Mucosa of descending colon (tissue), 3 donors: ENCODE results near the gene RHOJ. TPM values are rescaled to one million over a fixed set of nuclear protein-coding genes. Genes with fewer than 3 reads are reported as not detected.

Experiments
- ATAC-seq: fragments of 200-7000 bp; cut with Tn5 transposase; one replicate; pipeline ENCODE4 v1.9.1; 2020; ENCODE audit warnings: mild to moderate bottlenecking, moderate library complexity
- DNase-seq, 3 donors: peaks; one replicate each; pipeline ENCODE4 v3.0.0-alpha.2; 2020
- H3K36me3 ChIP-seq: fragments of 200-600 bp; one replicate; pipeline ENCODE4 v1.8.0; 2021; ENCODE audit warnings: low read depth, mild to moderate bottlenecking
- H3K4me1 ChIP-seq: fragments of 200-600 bp; one replicate; pipeline ENCODE4 v1.8.0; 2021; ENCODE audit warnings: low read depth, mild to moderate bottlenecking
- H3K4me3 ChIP-seq: fragments of 200-600 bp; one replicate; pipeline ENCODE4 v1.8.0; 2021; ENCODE audit warnings: mild to moderate bottlenecking
- H3K9me3 ChIP-seq: fragments of 200-600 bp; one replicate; pipeline ENCODE4 v1.8.0; 2021; ENCODE audit warnings: mild to moderate bottlenecking
- intact Hi-C, 2 donors: fragments of 100-400 bp; cut with DNase I in 1 of 2; cut with micrococcal nuclease in 1 of 2; formaldehyde crosslinking; loops; one replicate each; pipeline versions ENCODE4 v1.11.0 to v1.11.1; 2022; cut with DNase I, micrococcal nuclease
- total RNA-seq, 3 donors: library from RNA; stranded (reverse); fragmentation: NEBNext Ultra II Directional in 2 of 3; extraction: Animal tissue kit (Norgen Biotek cat#: 25700) in 2 of 3; gene quantifications; one replicate each; pipeline versions ENCODE4 v1.2.1 to v1.2.4, GENCODE V29; 2021 to 2023
- TF ChIP-seq, protein P1 (sequence below): fragments of 200-600 bp; IDR thresholded peaks from one replicate; pipeline ENCODE4 v1.8.0; 2022; ENCODE audit warnings: antibody characterized with exemption, mild to moderate bottlenecking
- donor health status: DM: no; HTN: no; CAD: no; lungs with moderate emphysema.
- donor health status: DM: no; HTN: no; CAD: no.
- donor health status: DM: no; HTN: yes; CAD: no.

The RHOJ gene
- total RNA-seq, 3 donors from 2014 or later, result 3.3 to 19.1 (median 6.4) TPM

DNA sequence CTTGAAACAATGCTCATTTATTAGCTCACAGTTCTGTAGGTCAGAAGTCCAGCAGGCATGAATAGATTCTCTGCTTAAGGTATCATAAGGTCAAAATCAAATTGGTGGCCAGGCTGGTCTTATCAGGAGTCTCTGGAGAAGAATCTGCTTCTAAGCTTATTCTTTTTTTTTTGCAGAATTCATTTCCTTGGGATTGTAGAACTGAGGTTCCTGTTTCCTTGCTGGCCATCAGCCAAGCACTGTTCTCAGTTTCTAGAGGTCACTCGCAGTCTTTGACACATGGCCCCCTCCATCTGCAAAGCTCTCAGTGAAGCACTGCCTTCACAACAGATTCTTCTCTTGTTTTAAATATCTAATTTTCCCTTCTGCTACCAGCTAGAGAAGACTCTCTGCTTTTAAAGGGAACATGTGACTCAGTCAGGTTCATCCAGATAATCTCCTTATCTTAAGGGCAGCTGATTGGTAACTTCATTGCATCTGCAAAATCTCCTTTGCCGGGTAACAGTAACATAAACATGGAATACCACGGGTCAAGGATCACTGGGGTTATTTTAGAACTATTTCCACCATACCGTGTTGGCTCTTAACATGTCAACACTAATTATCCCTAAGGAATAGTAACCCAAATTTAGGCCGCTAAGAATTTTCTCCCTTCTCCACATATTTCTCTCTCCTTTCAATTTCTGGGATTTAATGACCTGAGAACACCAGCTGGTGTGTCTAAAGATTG, 25.3 kb downstream of the RHOJ start:
- ATAC-seq (no peak), DNase-seq (no peak)
- Histone ChIP-seq H3K4me3 (no peak overlapping the region), H3K4me1 (no peaks in the 10 kb centered on the region), H3K36me3 (no peaks in the 10 kb centered on the region), H3K9me3 (no peaks in the 10 kb centered on the region)
- TF ChIP-seq, protein P1, sequence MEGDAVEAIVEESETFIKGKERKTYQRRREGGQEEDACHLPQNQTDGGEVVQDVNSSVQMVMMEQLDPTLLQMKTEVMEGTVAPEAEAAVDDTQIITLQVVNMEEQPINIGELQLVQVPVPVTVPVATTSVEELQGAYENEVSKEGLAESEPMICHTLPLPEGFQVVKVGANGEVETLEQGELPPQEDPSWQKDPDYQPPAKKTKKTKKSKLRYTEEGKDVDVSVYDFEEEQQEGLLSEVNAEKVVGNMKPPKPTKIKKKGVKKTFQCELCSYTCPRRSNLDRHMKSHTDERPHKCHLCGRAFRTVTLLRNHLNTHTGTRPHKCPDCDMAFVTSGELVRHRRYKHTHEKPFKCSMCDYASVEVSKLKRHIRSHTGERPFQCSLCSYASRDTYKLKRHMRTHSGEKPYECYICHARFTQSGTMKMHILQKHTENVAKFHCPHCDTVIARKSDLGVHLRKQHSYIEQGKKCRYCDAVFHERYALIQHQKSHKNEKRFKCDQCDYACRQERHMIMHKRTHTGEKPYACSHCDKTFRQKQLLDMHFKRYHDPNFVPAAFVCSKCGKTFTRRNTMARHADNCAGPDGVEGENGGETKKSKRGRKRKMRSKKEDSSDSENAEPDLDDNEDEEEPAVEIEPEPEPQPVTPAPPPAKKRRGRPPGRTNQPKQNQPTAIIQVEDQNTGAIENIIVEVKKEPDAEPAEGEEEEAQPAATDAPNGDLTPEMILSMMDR, result no peak
- intact Hi-C loops, result no loop called here

DNA sequence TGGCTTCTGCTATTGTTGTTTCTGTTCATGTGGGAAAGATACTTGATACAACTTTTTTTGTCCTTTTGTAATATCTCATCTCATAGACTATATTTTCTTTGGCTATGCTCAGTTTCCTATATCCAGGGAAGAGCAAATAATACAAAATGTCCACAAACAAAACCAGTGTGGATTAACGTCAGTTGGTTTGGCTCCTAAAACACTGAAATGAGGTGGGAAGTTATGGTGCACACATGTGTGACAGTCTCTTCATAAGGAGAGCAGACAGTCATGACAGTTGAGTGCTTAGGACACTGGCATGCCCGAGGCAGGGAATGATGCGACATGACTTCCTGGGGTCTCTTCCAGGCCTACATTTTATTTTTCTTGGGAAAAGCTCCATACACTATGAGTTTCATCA, 27.5 kb downstream of the RHOJ start:
- ATAC-seq (no peak), DNase-seq (no peak)
- intact Hi-C loops, result no loop called here
- Histone ChIP-seq H3K4me3 (no peak overlapping the region), H3K9me3 (no peaks in the 10 kb centered on the region), H3K36me3 (no peaks in the 10 kb centered on the region), H3K4me1 (no peaks in the 10 kb centered on the region)
- TF ChIP-seq, protein P1, result no peak

- TF ChIP-seq, protein P1, result no peak
- H3K9me3 ChIP-seq, result no peaks in the 10 kb centered on the region
- no peak overlapping the region for H3K4me3 ChIP-seq
- DNase-seq, result no peak
- no peaks in the 10 kb centered on the region for H3K36me3 ChIP-seq
- H3K4me1 ChIP-seq, result no peaks in the 10 kb centered on the region
- intact Hi-C loops, result no loop called here
- ATAC-seq, result no peak
Observed at GRCh38 chr14:63237791-63238190, 33.5 kb downstream of the RHOJ start.

DNA sequence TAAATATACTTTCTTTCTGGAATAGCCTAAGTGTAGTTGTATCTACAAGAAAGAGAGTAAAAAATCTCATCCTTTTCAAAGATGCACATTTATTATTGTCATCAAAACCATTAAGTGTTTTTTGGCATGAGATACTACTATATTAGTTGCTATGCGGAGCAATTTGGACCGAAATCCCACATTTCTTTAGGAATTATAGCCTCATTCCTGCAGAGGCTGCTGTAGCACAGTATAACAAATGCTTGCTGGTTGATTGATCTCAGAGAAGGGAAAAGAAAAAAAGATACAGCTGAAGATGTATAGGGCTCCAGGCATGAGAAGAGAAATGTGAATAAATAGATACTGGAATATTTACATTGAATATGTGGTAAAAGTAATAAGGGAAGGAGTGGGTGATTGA, 36.0 kb downstream of the RHOJ start:
- no peaks in the 10 kb centered on the region for H3K9me3 ChIP-seq
- no peak overlapping the region for H3K4me3 ChIP-seq
- no peak for DNase-seq
- H3K4me1 ChIP-seq, result no peaks in the 10 kb centered on the region
- TF ChIP-seq, protein P1, result no peak
- intact Hi-C loops, result no loop called here
- no peaks in the 10 kb centered on the region for H3K36me3 ChIP-seq
- ATAC-seq, result no peak

- intact Hi-C loops, result no loop called here
- DNase-seq (no peak), ATAC-seq (no peak)
- TF ChIP-seq, protein P1, result no peak
- Histone ChIP-seq H3K36me3 (no peaks in the 10 kb centered on the region), H3K4me1 (no peaks in the 10 kb centered on the region), H3K9me3 (no peaks in the 10 kb centered on the region), H3K4me3 (no peak overlapping the region)
Observed at GRCh38 chr14:63241096-63241495, 36.9 kb downstream of the RHOJ start.
